Left lung (tissue), 10 donors: ENCODE results near the gene KIAA1614. TPM values are rescaled to one million over a fixed set of nuclear protein-coding genes. Genes with fewer than 3 reads are reported as not detected.

Experiments
- ATAC-seq: fragments of 200-7000 bp; cut with Tn5 transposase; one replicate; pipeline ENCODE4 v1.9.1; 2020; ENCODE audit warnings: moderate library complexity
- DNase-seq, 4 donors: peaks; one replicate each; pipeline ENCODE4 v3.0.0-alpha.2; 2013 to 2020
- H3K27ac ChIP-seq, 2 donors: fragments of 200-600 bp; sonication (generic) in 1 of 2; one replicate each; pipeline versions ENCODE4 v1.5.0 to v1.8.0; 2020 to 2021
- H3K27me3 ChIP-seq, 2 donors: fragments of 200-600 bp; sonication (generic) in 1 of 2; one replicate each; pipeline versions ENCODE4 v1.5.0 to v1.8.0; 2020 to 2021
- H3K36me3 ChIP-seq, 2 donors: fragments of 200-600 bp; sonication (generic) in 1 of 2; one replicate each; pipeline versions ENCODE4 v1.5.0 to v1.8.0; 2020 to 2021
- H3K4me1 ChIP-seq, 2 donors: fragments of 200-600 bp; one replicate each; pipeline ENCODE4 v1.8.0; 2021
- H3K4me3 ChIP-seq, 2 donors: fragments of 200-600 bp; sonication (generic) in 1 of 2; one replicate each; pipeline versions ENCODE4 v1.5.0 to v1.8.0; 2020 to 2021; ENCODE audit warnings: mild to moderate bottlenecking in 1 of 2
- H3K9me3 ChIP-seq, 2 donors: fragments of 200-600 bp; sonication (generic) in 1 of 2; one replicate each; pipeline versions ENCODE4 v1.5.0 to v1.8.0; 2020 to 2021
- CTCF ChIP-seq, 2 donors: fragments of 200-600 bp; sonication (generic) in 1 of 2; IDR thresholded peaks; one replicate each; pipeline versions ENCODE4 v1.5.0 to v1.8.0; 2021; ENCODE audit warnings: antibody characterized with exemption in 2 of 2
- intact Hi-C, 2 donors: fragments of 100-400 bp; cut with DNase I; formaldehyde crosslinking; loops; one replicate each; pipeline versions ENCODE4 v1.11.2 to v1.14.2; 2022
- polyA plus RNA-seq, 6 donors: library from polyadenylated mRNA; unstranded; fragments of 120-200 nt; gene quantifications; one replicate each; pipeline ENCODE4 v1.2.1, GENCODE V29; 2013; ENCODE audit not compliant: insufficient read length in 6 of 6
- total RNA-seq, 2 donors: library from RNA; stranded (reverse); fragmentation: NEBNext Ultra II Directional; extraction: Animal tissue kit (Norgen Biotek cat#: 25700); gene quantifications; one replicate each; pipeline ENCODE4 v1.2.1, GENCODE V29; 2021
- donor health status: DM: no; HTN: yes; CAD: no.
- donor health status: DM: no; HTN: no; CAD: no.

KIAA1614 gene
- total and polyA plus RNA-seq, 8 donors, result 3.6 to 13.4 (median 9.7) TPM

- intact Hi-C loops, result no loop called here
- TF ChIP-seq CTCF (IDR thresholded peaks at IDR 0.05), result no peak
- Histone ChIP-seq H3K27ac (no peak overlapping the region), H3K9me3 (no peaks in the 10 kb centered on the region), H3K36me3 (no peaks in the 10 kb centered on the region), H3K27me3 (no peaks in the 10 kb centered on the region), H3K4me3 (no peak overlapping the region), H3K4me1 (no peaks in the 10 kb centered on the region)
- ATAC-seq (no peak), DNase-seq (no peak)
These were observed 20.4 kb upstream of the KIAA1614 start for GRCh38 chr1:180892272-180892671.

GRCh38 chr1:180892675-180893074 is 20.0 kb upstream of the KIAA1614 start:
- no peaks in the 10 kb centered on the region for H3K27me3 ChIP-seq
- H3K36me3 ChIP-seq, result no peaks in the 10 kb centered on the region
- intact Hi-C loops, result no loop called here
- H3K27ac ChIP-seq, result no peak overlapping the region
- H3K9me3 ChIP-seq, result no peaks in the 10 kb centered on the region
- H3K4me1 ChIP-seq, result no peaks in the 10 kb centered on the region
- TF ChIP-seq CTCF (IDR thresholded peaks at IDR 0.05), result no peak
- ATAC-seq (no peak), DNase-seq (no peak)
- H3K4me3 ChIP-seq, result no peak overlapping the region

GRCh38 chr1:180893614-180894013 is 19.1 kb upstream of the KIAA1614 start:
- ATAC-seq (no peak), DNase-seq (no peak)
- Histone ChIP-seq H3K36me3 (no peaks in the 10 kb centered on the region), H3K27me3 (no peaks in the 10 kb centered on the region), H3K4me1 (no peaks in the 10 kb centered on the region), H3K9me3 (no peaks in the 10 kb centered on the region), H3K27ac (no peak overlapping the region), H3K4me3 (no peak overlapping the region)
- intact Hi-C loops, result no loop called here
- TF ChIP-seq CTCF (IDR thresholded peaks at IDR 0.05), result no peak

GRCh38 chr1:180896161-180896560 is 16.5 kb upstream of the KIAA1614 start:
- H3K4me1 ChIP-seq, result no peaks in the 10 kb centered on the region
- H3K9me3 ChIP-seq, result no peaks in the 10 kb centered on the region
- no peak for TF ChIP-seq CTCF (IDR thresholded peaks at IDR 0.05)
- no peak overlapping the region for H3K4me3 ChIP-seq
- ATAC-seq, result no peak
- no peak overlapping the region for H3K27ac ChIP-seq
- H3K27me3 ChIP-seq, result no peaks in the 10 kb centered on the region
- no peak for DNase-seq
- intact Hi-C loops, result no loop called here
- no peaks in the 10 kb centered on the region for H3K36me3 ChIP-seq

GRCh38 chr1:180898441-180899219 is 14.1 kb upstream of the KIAA1614 start:
- Histone ChIP-seq H3K27ac (no peak overlapping the region), H3K36me3 (no peaks in the 10 kb centered on the region), H3K4me1 (no peaks in the 10 kb centered on the region), H3K4me3 (no peak overlapping the region), H3K27me3 (no peaks in the 10 kb centered on the region), H3K9me3 (no peaks in the 10 kb centered on the region)
- no peak for TF ChIP-seq CTCF (IDR thresholded peaks at IDR 0.05)
- ATAC-seq, result peak; percentile 41
- peak in 2 of 4 donors; percentile 31 to 62 for DNase-seq
- intact Hi-C loops, result no loop called here
